Hepatocyte (in vitro differentiated cells): Measurements from ENCODE around the gene HIP1R. TPM values are rescaled to one million over a fixed set of nuclear protein-coding genes. Genes with fewer than 3 reads are reported as not detected.

Experiments
- DNase-seq: peaks from one replicate; pipeline ENCODE4 v3.0.0-alpha.2; 2016; ENCODE audit warnings: low spot score
- H2AFZ ChIP-seq: fragments of 200-600 bp; sonication (generic); 2 replicates; pipeline ENCODE4 v1.6.0; 2016; ENCODE audit warnings: antibody characterized with exemption, mild to moderate bottlenecking
- H3K27ac ChIP-seq: fragments of 200-600 bp; sonication (generic); 2 replicates; pipeline ENCODE4 v1.5.1; 2016; ENCODE audit warnings: mild to moderate bottlenecking
- H3K27me3 ChIP-seq: fragments of 200-600 bp; sonication (generic); 2 replicates; pipeline ENCODE4 v1.6.1; 2016
- H3K36me3 ChIP-seq: fragments of 200-600 bp; sonication (generic); replicated peaks from 2 replicates; pipeline ENCODE4 v1.5.1; 2016; ENCODE audit warnings: low read depth; ENCODE audit not compliant: insufficient read depth
- H3K4me1 ChIP-seq: fragments of 200-600 bp; sonication (generic); 2 replicates; pipeline ENCODE4 v1.5.1; 2016; ENCODE audit warnings: mild to moderate bottlenecking, moderate library complexity; ENCODE audit not compliant: insufficient read depth
- H3K4me2 ChIP-seq: fragments of 200-600 bp; sonication (generic); 2 replicates; pipeline ENCODE4 v1.6.0; 2016
- H3K4me3 ChIP-seq: fragments of 200-600 bp; sonication (generic); 2 replicates; pipeline ENCODE4 v1.5.1; 2016; ENCODE audit warnings: mild to moderate bottlenecking
- H3K79me2 ChIP-seq: fragments of 200-600 bp; sonication (generic); 2 replicates; pipeline ENCODE4 v1.6.0; 2017; ENCODE audit warnings: mild to moderate bottlenecking
- H3K9me2 ChIP-seq: fragments of 200-600 bp; sonication (generic); replicated peaks from 2 replicates; pipeline ENCODE4 v1.6.0; 2017; ENCODE audit warnings: mild to moderate bottlenecking; ENCODE audit not compliant: insufficient read depth
- H3K9me3 ChIP-seq: fragments of 200-600 bp; sonication (generic); 2 replicates; pipeline ENCODE4 v1.5.1; 2016; ENCODE audit warnings: low read depth, mild to moderate bottlenecking
- H4K20me1 ChIP-seq: fragments of 200-600 bp; sonication (generic); 2 replicates; pipeline ENCODE4 v1.6.0; 2016; ENCODE audit warnings: mild to moderate bottlenecking; ENCODE audit not compliant: insufficient read depth, poor library complexity, severe bottlenecking
- CTCF ChIP-seq: fragments of 200-600 bp; sonication (generic); IDR thresholded peaks from 2 replicates; pipeline ENCODE4 v1.5.1; 2016; ENCODE audit warnings: antibody characterized with exemption, mild to moderate bottlenecking; ENCODE audit not compliant: poor library complexity
- EZH2 ChIP-seq: fragments of 200-600 bp; sonication (generic); IDR thresholded peaks from 2 replicates; pipeline ENCODE4 v1.6.1; 2016; ENCODE audit warnings: antibody characterized with exemption, mild to moderate bottlenecking, borderline replicate concordance
- EZH2phosphoT487 ChIP-seq: fragments of 200-600 bp; sonication (generic); IDR thresholded peaks from one replicate; pipeline ENCODE4 v1.6.1; 2018; ENCODE audit warnings: antibody characterized with exemption, mild to moderate bottlenecking, low read depth, moderate library complexity; ENCODE audit not compliant: unreplicated experiment, severe bottlenecking
- WGBS: methylation state at CpG from one replicate; pipeline ENCODE4 v1.1.6; 2016; ENCODE audit warnings: low lambda C conversion rate; ENCODE audit errors: missing lambda C conversion rate; 5-methylcytosine and 5-hydroxymethylcytosine counted together
- polyA plus RNA-seq: library from polyadenylated mRNA; unstranded; fragments of >200 nt; fragmentation: Nextera tagmentation; extraction: Ambion mirVana; gene quantifications from 2 replicates; pipeline ENCODE4 v1.2.1, GENCODE V29; 2016
- total RNA-seq: library from RNA; depleted of rRNA; stranded (reverse); fragments of >200 nt; gene quantifications from 2 replicates; pipeline ENCODE4 v1.2.3, GENCODE V29; 2014

The HIP1R gene
- total and polyA plus RNA-seq, 2 experiments from 2014 or later = 31.8 to 44.3 TPM

GRCh38 chr12:122893208-122894153 lies 58.2 kb downstream of the HIP1R start:
- H3K79me2 ChIP-seq = peaks cover 75% of the 10 kb centered on the region

DNA sequence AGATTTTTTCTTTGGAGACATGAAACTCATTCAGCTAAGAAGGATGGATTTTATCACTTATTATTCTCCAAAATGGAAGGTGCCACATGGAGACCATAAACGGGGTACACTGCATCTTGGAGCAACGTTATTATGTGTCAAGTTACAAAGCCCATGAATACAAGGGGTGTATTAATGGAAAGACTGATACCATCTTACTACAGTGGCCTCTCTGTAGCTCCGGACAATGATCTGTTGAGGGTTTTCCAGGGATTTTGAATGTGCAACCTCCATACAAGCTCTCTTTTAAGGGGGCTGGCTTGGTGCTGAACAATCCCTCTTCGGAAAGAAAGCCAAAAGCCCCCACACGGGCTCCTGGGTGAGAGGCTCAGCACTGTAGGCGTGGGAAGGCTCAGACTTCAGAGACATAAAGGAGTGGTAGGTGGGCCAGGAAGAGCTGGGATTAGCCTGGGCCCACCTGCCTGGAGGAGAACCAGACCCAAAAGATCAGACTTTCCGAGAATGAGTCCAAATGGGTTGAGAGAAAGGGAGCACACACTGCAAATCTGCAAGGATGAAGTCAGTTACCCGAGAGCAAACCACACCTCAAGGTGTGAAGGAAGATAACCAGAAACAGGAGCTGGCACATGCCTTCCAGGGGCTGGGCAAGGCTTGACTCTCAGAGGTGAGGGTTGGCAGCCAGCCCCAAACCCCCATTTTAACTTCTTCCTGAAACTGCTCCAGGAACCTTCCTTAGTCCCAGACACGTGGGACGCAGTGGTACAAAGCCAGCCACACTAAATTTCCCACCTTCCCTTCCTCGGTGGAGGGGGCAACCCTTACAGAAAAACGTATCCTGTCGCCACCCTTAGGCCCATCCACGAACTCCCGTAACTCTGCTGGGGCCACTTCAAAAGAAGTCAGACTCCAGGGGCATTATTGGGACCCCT lies 59.2 kb downstream of the HIP1R start:
- H3K9me3 ChIP-seq = no peaks in the 10 kb centered on the region
- peak overlapping the region; percentile 88 for H3K4me3 ChIP-seq
- peak overlapping the region; percentile 91 for H3K27ac ChIP-seq
- H3K79me2 ChIP-seq = peaks cover 66% of the 10 kb centered on the region
- H3K4me2 ChIP-seq = peak overlapping the region; percentile 91
- H4K20me1 ChIP-seq = peaks cover 10% of the 10 kb centered on the region
- H3K4me1 ChIP-seq = peaks cover 33% of the 10 kb centered on the region
- no peaks in the 10 kb centered on the region for H3K36me3 ChIP-seq
- no peak for DNase-seq
- TF ChIP-seq EZH2phosphoT487 (no peak), EZH2 (no peak), CTCF (no peak)
- WGBS = 60% methylated on average over 15 of the region's 15 CpGs
- H3K27me3 ChIP-seq = no peaks in the 10 kb centered on the region
- no peaks in the 10 kb centered on the region for H3K9me2 ChIP-seq
- H2AFZ ChIP-seq = no peak overlapping the region

More at GRCh38 chr12:122893208-122894153, 58.2 kb downstream of the HIP1R start:
- no peaks in the 10 kb centered on the region for H3K9me2 ChIP-seq
- no peak for TF ChIP-seq CTCF
- no peak for TF ChIP-seq EZH2
- no peak for TF ChIP-seq EZH2phosphoT487
- no peaks in the 10 kb centered on the region for H3K9me3 ChIP-seq
- no peak overlapping the region for H2AFZ ChIP-seq
- WGBS = 73% methylated on average over 7 of the region's 7 CpGs
- no peak for DNase-seq
- peaks cover 41% of the 10 kb centered on the region for H3K4me1 ChIP-seq
- no peak overlapping the region for H3K4me3 ChIP-seq
- no peaks in the 10 kb centered on the region for H3K27me3 ChIP-seq
- H3K27ac ChIP-seq = peak overlapping the region; percentile 91
- H3K36me3 ChIP-seq = no peaks in the 10 kb centered on the region
- peak overlapping the region; percentile 91 for H3K4me2 ChIP-seq
- H4K20me1 ChIP-seq = peaks cover 17% of the 10 kb centered on the region

DNA sequence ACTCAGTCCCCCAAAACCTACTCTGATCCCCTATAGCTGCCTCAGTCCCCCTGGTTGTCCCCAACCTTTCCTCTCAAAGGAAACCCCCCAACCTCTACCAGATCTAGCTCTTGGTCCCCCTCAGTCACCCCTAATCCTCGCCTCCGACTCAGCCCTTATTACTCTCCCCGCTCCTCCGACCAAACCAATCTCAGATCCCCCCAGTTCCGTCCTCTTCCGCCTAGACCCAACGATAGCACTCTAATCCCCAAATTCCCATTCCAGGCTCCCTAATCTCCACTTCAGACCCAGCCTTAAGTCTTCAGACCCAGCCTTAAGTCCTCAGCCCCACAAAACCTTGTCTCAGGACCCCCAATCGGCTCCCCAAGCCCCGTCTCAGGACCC lies 60.1 kb downstream of the HIP1R start:
- Histone ChIP-seq H3K9me2 (no peaks in the 10 kb centered on the region), H3K27me3 (no peaks in the 10 kb centered on the region), H3K9me3 (no peaks in the 10 kb centered on the region), H2AFZ (peak overlapping the region; percentile 57), H3K36me3 (no peaks in the 10 kb centered on the region), H3K4me3 (peak overlapping the region; percentile 88), H3K4me1 (peaks cover 33% of the 10 kb centered on the region), H3K4me2 (peak overlapping the region; percentile 91), H4K20me1 (peaks cover 10% of the 10 kb centered on the region), H3K79me2 (peaks cover 58% of the 10 kb centered on the region), H3K27ac (peak overlapping the region; percentile 91)
- TF ChIP-seq CTCF (no peak), EZH2phosphoT487 (no peak), EZH2 (no peak)
- no peak for DNase-seq
- 15% methylated on average over 8 of the region's 9 CpGs for WGBS
